Fibroblast of pulmonary artery (primary cell): ENCODE data around the gene UBALD2.
A peak's percentile ranks its signal among the peaks of the same experiment; 100 is the strongest.
"Not testable (repeated sequence)": the region's sequence is repeated elsewhere in the genome, so short reads cannot be mapped to it uniquely, and the experiment has no call there.

Experiments
- DNase-seq: peaks from one replicate; pipeline ENCODE4 v3.0.0-alpha.2; 2010; ENCODE audit warnings: low read depth
- H3K4me3 ChIP-seq: replicated peaks from 2 replicates; pipeline ENCODE4 v1.5.1; 2011; ENCODE audit warnings: low read depth, mild to moderate bottlenecking, control low read depth, low read length, moderate library complexity
- TF ChIP-seq, protein P1 (sequence below): IDR thresholded peaks from 2 replicates; pipeline ENCODE4 v1.5.1; 2011; ENCODE audit warnings: mild to moderate bottlenecking, control low read depth, low read length, inconsistent platforms; ENCODE audit errors: missing control alignments

The UBALD2 gene

DNA sequence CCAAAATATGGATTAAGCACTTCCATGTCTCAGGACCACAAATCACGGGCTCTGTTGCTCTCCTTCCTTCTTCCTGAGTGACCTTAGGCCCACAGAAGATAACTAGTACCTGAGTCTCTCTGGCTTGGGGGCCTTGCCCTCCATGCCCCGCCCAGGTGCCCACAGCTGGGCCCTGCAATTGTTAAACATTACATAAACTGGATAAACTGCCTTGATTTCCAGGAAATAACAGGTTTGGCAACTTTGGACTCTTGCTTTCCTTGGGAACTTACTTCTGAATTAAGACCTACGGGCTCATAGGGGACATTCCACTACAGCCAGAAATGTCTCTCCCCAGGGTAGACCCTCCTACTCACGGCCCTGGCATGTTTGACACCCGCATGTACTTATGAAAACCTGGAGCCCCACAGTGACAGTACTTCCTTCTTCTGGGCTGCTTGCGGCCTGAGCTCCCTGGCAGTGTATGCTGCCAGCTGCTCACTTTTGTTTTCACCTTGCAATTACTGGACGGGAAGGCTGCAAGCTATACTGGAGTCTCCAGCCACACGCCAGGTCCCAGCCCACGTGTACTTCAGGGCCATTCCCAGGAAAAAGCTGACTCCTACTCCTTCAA, 2.3 kb upstream of the UBALD2 start:
- H3K4me3 ChIP-seq, result no peak overlapping the region
- TF ChIP-seq, protein P1, sequence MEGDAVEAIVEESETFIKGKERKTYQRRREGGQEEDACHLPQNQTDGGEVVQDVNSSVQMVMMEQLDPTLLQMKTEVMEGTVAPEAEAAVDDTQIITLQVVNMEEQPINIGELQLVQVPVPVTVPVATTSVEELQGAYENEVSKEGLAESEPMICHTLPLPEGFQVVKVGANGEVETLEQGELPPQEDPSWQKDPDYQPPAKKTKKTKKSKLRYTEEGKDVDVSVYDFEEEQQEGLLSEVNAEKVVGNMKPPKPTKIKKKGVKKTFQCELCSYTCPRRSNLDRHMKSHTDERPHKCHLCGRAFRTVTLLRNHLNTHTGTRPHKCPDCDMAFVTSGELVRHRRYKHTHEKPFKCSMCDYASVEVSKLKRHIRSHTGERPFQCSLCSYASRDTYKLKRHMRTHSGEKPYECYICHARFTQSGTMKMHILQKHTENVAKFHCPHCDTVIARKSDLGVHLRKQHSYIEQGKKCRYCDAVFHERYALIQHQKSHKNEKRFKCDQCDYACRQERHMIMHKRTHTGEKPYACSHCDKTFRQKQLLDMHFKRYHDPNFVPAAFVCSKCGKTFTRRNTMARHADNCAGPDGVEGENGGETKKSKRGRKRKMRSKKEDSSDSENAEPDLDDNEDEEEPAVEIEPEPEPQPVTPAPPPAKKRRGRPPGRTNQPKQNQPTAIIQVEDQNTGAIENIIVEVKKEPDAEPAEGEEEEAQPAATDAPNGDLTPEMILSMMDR, result no peak
- no peak for DNase-seq

DNA sequence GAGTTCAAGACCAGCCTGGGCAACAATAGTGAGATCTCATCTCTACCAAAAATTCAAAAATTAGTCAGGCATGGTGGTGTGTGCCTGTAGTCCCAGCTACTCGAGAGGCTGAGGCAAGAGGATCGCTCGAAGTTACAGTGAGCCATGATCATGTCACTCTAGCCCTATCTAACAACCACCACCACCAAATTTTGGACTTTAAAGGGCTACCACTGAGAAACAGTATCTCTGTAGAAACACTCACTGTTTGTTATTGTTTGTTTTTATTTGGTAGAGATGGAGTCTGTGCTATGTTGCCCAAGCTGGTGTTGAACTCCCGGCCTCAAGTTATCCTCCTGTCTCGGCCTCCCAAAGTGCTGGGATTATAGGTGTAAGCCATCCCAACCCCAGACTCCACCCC, 1.3 kb upstream of the UBALD2 start:
- TF ChIP-seq, protein P1, result no peak
- H3K4me3 ChIP-seq, result no peak overlapping the region
- no peak for DNase-seq

DNA sequence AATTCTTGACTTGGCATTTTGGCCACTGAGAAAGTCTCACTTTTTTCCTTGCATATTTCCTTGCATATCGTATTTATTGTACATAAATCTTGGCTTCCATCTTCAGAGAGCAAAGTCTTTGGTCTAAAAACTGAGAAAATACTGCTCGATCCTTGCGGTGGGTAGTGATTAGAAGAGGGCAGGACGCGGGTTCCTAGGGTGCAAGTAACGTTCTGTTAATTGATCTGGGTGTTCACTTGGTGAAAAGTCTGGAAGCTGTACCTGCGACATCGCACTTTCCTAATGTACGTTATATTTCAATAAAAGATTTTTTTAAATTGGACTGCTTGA, 758 bp upstream of the UBALD2 start:
- peak overlapping the region; percentile 1 for H3K4me3 ChIP-seq
- DNase-seq, result no peak
- TF ChIP-seq, protein P1, result no peak

DNA sequence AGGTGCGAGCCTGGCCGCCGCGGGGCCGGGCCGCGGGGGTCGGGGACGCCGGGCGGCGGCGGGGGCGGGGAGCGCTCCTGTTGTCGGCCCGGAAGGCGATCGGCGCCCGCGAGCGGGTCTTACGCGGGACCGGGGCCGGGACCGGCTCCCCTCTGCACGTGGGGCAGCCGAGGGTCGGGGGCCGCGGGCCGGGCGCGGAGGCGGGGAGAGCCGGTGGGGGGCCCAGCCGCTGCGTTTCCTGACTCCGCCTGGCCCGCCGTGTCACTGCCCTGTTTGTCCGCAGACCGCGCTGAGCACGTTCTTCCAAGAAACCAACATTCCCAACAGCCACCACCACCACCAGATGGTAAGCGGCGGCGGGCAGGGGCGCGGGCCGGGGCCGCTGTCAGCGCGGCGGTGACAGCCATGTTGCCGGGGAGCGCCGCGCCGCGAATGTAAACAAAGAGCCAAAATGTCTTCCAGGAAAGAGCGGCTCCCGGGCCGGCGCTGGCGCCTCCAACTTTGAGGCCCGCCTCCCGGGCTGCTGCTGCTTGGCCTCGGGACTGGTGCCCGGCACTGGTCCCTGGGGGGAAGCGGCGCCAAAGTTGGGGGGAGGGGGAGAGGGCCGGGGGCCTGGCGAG, 586 bp downstream of the UBALD2 start:
- TF ChIP-seq, protein P1, result no peak
- DNase-seq, result peak; percentile 53
- peak overlapping the region; percentile 72 for H3K4me3 ChIP-seq

DNA sequence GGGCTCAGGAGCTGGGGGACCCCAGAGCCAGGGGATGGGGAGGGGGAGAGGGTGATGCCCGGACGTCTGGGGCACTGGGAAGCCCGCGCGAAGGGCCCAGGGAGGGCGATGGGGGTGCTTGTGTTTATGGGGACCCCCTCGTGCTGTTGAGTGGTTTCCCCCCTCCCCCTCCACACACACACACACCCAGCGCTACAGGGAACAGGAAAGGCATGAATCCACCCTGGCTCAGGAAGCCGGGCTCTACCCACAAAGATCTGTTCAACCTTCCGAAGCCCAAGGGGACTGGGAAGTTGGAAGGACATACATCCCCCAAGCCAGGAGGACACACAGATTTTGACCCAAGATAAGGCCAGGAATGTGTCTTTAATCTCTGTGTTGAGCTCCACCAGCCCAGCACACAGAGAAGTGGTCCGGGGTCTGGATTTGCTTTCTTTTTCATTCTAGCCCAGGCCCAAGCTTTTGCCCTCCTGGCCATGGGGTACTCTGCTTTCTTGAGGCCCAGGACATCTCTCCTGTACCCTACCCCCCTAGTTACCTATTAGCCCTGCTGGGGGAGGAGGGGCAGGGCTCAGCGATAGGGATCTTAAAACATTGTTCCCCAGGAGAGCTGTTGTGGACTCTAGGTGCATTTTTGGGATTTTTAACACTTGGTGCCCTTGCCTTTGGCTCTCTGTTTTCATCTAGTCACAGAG, 1.2 kb downstream of the UBALD2 start:
- peak; percentile 40 for DNase-seq
- H3K4me3 ChIP-seq, result peak overlapping the region; percentile 72
- TF ChIP-seq, protein P1, result no peak

DNA sequence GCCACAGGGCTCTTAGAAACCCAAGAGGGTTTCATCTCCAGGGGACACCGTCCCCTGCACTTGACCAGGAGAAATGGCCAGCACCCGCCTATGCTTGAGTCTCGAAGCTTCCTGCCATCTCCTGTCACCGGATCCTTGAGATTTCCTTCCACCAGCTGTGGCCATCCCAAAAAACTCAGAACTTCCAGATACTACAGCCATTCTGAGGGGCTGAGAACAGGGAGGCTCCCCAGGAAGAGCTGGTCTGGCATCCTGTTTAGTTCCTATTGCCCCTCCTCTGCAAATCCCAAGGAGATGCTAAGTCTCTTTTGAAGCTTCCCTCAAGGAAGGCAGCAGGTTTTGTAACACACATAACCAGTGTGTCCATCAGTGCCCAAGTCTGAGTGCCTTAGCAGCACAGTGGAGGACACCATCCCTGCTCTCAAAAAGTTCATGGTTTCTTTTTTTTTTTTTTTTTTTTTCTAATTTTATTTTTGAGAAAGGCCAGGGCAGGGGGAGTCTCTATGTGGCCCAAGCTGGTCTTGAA, 2.0 kb downstream of the UBALD2 start:
- TF ChIP-seq, protein P1, result no peak
- H3K4me3 ChIP-seq, result peak overlapping the region; percentile 72
- DNase-seq, result no peak

DNA sequence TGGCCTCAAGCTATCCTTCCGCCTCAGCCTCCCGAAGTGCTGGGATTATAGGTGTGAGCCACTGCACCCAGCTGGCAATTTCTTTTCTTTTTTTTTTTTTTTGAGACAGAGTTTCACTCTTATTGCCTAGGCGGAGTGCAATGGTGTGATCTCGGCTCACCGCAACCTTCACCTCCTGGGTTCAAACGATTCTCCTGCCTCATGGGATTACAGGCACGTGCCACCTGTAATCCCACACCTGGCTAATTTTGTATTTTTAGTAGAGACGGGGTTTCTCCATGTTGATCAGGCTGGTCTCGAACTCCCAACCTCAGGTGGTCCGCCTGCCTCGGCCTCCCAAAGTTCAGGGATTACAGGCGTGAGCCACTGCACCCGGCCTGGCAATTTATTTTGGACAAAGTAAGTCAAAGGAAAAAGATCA, 2.4 kb downstream of the UBALD2 start:
- DNase-seq, H3K4me3 ChIP-seq: not testable (repeated sequence)
